Retina (tissue), 1 donor: ENCODE data around the gene ABCE1.
A peak's percentile ranks its signal among the peaks of the same experiment; 100 is the strongest.
"Not testable (repeated sequence)": the region's sequence is repeated elsewhere in the genome, so short reads cannot be mapped to it uniquely, and the experiment has no call there.

Experiments
- DNase-seq: peaks from one replicate; pipeline ENCODE4 v3.0.0-alpha.2; 2016

ABCE1 gene

DNA sequence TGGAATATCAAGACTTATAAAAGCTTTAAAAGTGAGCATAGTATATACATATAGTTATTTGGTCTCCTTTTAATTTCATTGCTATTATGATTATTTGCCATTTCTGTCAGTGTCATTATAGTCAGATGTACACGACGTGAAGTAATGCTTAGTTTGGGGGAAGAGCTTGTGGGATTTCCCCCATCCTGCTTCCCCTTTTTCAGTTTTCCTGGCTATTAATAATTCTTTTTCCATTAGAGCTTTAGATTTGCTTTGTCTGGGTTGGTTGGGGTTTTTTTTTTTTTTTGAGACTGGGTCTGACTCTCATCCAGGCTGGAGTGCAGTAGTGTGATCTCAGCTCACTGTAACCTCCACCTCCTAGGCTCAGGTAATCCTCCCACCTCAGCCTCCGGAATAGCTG is 5.4 kb downstream of the ABCE1 start:
- no peak for DNase-seq

DNA sequence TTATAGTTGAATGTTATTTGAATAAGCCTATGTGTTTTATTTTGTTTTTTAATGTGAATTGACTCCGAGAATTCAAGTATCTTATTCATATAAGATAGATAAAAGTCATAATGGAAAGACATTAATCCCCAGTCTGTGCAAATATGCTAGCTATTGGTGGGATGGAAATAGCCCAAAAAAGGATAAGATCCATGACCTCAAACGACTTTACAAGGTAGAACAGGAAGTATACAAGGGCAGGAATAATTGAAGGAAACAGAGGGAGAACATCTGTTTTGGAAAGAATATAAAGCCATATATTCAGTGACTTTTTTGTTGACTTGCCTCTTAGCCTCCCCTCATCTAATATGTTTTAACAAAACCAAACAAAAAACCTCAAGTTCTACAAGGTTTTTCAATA is 9.0 kb downstream of the ABCE1 start:
- DNase-seq, result no peak

DNA sequence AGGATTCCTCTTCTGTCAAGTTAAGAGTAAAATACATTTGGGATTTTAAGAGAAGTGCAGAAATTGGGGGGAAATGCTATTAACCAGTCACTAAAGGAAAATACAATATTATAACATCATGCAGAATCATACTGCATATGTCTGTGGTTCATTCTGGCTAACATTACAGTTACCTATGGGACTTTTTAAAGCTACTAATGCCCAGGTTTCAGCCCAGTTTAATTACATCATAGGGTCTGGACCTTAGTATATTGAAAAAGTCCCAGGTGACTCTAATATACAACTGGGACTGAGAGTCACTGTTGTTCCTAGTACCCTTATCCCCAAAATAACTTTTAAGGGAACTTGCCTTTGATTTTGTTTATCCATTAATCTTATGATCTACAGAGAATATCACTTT is 10.0 kb downstream of the ABCE1 start:
- DNase-seq, result no peak

DNA sequence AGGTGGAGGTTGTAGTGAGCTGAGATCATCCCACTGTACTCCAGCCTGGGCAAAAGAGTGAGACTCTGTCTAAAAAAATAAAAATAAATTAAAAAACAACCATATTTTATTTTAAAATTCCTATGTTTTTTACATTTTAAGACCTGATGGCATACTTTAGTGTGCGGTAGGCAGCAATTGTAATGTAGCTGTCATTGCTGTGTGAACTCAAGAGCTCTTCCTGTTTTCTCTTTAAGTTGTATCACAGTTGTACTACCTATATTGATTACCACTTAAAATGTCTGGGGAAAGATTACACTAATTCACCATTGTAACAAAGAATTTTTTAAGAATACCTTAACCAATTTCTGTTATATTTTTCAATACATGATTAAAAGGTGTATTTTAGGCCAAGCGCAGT is 27.3 kb downstream of the ABCE1 start:
- DNase-seq, result no peak

DNA sequence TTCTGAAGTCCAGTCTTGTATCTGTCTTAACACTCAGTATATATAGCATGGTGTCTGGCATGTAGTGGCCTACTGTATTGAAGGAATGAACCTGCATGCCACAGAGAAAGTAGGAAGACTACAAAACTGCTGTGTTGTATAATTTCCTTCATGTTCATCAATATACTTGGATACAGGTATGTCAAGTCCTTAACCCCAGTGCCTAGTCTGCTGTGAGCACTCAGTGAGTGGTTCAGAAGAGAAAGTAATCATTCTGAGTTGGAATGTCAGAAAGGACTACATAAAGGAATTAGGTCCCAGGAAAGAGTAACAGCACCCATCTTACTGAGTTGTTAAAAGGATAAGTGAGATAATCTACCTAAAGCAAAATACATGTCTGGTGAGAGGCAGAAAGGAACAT is 32.0 kb downstream of the ABCE1 start:
- DNase-seq, result no peak

DNA sequence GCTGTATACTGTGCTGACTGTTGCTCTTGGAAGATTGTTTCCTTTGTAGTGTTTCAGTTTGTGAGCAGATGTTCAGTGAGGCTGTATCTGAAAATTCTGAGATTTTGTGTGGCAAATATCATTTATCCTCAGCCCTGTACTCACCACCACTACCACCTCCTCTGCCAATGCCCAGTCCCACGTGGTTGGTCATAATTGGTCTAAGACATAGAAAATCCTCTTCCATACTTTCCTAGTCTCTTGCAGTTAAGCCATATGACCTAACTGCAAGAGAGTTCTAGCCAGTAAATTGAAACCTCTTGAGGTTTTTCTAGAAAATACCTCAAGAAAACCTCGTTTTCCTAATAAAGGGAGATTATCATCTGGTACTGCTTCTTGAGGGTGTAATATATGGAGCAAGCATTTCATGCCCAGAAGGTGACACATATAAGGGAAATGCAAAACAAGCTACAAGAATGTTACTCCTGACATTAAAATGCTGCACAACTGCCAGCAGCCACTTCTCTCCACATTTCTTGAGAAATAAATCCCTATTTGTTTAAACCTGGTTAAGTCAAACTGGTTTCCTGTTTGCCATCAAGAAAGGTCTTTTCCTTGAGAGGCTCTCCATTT is 32.8 kb downstream of the ABCE1 start:
- DNase-seq, result no peak

DNA sequence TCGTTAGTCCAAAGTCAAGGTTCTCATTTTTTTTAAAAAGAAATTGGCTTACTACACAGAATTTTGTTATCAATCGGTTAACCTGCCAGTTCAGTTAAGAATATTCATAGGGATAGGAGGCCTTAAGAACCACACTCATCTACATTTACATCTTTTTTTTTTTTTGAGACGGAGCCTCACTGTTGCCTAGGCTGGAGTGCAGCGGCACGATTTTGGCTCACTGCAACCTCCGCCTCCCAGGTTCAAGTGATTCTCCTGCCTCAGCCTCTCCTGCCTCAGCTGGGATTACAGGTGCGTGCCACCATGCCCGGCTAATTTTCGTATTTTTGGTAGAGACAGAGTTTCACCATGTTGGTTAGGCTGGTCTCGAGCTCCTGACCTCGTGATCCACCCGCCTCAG is 33.7 kb downstream of the ABCE1 start:
- DNase-seq, result no peak

DNA sequence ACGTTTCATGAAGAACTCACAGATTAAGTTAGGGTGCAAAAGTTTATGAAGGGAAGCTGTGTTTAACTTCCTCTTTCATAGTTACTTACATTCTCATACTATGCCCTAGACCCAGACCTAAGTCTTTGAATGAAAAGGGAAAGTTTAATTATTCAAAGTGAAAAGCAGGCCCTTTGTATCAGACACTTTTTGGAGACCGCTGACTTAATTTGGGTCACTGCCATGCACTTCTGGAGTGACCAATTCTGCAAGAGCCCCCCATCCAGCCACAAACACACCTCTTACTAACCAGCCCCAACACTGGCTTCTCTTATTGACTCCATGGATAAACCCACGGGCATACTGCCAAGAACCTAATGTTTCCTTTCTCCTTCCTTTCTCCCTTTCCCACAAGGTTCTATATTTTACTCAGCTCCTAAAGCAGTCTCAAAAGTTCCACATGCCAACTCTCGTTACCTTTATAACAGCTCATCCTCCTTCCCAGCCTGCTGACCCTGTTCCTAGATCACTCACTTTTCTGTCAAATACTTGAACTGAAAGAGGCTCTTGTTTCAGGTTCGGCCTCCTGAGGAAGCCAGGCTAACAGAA is 34.5 kb downstream of the ABCE1 start:
- DNase-seq, result no peak

DNA sequence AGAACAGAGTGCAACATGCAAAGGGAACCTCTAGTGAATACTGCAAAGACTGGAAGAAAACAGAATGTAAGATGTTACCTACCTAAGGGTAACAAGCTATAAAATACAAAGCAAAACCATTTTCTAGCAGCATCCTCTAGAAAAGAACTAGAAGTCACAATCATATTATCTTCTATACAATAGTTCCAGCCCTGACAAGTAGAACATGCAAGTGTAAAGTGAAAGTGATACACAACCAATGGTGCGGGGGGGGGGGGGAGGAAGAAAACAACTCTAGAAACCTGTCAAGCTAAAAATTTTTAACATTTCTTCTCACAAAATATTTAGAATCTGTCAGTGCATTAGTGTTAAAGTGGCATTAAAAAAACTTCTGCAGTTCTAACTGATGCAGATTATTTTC is 38.1 kb downstream of the ABCE1 start:
- DNase-seq, result not testable (repeated sequence)

DNA sequence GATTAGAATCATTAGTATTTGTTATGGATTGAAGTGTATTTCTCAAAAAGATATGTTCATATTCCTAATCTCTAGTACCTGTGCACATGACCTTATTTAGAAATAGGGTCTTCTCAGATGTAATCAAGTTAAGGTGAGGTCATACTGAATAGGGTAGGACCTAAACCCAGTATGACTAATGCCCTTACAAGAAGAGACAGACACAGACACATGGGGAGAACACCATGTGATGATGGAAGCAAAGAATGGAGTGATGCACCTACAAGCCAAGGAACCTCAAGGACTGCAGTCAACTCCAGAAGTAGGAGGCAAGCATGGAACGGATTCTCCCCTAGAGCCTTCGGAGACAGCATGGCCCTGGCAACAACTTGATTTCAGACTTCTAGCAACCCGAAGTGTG is 50.9 kb downstream of the ABCE1 start:
- no peak for DNase-seq

DNA sequence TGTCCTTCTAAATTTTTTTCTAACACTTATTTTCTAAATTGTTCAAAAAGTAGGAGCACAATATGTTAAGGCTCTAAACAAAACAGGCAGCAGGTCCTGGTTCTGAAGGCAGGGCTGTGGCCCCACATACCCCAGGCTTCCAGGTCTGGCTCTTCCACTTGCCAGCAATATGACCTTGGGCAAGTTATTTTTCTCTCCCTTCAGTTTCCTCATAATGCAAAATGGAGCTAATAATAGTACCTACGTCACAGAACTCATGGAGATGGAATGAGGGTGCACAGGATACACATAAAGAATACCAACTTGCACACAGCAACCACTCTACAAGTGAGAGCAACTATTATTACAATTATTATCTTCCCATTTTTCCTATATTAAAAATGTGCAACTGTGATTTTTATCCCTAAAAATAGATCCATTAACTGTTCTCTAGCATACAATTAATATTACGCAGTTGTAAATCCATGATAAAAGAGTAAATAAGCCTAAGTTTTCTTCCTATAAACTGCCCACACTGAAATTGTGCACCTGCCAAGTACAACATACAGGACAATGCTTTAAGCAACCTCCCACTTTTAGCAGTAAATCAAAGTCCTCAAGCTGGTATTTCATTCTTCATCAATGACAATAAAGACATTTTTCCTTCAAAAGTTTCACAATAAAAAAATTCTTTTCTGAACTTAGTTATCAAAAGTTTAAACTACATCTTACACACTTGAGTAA is 55.2 kb downstream of the ABCE1 start:
- DNase-seq, result no peak

DNA sequence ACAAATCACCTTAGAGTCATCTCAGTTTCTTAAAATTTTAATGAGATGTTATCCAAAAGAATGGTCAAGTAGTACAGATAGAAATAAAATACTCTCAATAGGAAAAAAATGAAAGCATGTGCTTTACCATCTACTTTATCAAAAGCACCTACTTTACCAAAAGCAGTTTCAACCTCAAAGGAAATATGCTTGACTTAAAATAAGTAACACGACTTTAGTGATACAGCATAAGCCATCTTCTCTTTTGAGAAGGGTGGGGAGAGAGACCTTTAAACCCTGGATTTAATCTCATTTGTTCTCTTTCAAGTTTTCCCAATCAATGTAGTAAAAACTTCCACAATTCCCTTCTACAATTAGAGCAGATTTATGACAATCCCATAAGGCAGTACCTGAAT is 55.8 kb downstream of the ABCE1 start:
- DNase-seq, result no peak

DNA sequence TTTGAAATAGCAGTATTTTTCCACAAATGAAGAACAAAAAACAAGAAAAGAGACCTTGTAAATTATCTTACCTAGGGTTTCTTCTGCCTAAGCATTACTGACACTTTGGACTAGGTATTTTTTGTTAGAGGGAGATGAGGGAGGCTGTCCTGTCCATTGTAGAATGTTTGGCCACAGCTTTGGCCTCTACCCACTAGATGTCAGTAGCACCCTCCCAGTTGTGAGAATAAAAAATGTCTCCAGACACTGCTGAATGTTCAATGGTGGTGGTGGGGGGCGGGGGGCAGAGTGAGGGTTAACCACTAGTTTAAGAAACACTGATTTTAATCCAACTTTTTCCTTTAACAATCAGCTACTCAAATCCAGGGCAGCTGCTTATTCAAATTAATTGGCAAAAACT is 56.5 kb downstream of the ABCE1 start:
- no peak for DNase-seq

DNA sequence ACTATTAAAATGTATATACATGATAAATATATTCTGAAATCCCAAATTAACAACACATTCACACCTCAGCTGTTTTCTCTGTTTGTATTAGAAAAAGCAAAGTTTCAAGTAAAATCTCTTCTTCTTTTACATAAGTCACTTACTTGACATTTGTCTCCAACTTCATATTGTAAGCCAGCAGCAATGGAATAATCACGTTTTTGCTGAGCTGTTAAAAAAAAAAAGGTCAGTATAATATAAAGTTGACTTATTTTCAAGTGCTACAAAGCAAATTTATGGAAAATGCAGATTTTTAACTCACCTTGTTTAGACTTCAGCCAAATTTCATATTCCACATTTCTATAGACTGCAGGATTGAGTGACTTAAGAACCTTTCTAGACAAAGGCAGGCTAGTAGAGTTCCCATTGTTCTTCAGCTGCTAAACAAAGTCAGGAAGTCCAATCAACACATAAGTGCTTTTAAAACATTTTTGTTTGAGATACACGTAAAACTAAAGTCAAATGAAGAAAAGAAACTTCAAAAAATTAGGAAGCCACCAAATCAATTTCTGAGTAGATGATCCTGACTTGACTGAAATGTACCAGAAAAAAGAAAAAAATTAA is 57.3 kb downstream of the ABCE1 start:
- DNase-seq, result no peak

DNA sequence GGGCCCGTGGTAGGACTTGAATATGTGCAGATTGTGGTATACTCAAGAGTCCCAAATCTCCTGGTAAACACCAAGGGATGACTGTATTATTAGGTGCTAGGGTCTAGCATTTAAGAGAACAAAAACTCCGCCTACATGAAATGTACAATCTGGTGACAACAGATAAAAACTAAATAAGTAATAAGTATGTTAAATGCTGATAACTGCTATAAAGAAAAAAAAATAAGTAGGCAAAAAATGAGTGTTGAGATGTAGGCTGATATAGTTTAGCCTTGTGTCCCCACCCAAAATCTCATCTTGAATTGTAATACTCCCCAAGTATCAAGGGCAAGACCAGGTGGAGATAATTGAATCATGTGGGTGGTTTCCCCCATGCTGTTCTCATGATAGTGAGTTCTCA is 58.9 kb downstream of the ABCE1 start:
- DNase-seq, result no peak

DNA sequence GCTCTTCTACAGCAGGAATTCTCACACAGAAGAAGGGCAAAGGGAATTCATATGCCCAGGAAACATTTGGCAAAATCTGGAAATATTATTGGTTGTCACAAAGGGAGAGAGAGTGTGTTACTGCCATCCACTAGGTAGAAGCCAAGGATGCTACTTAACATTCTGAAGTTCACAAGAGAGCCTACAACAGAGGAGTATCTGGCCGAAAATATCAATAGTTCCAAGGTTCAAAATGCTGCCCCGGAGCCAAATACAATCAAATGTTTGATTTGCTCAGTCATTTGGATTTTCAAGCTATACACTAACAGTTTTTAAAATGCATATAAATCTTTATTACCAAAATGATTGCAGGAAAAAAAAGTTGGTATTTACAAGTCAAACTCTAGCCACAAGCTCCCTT is 63.4 kb downstream of the ABCE1 start:
- no peak for DNase-seq

DNA sequence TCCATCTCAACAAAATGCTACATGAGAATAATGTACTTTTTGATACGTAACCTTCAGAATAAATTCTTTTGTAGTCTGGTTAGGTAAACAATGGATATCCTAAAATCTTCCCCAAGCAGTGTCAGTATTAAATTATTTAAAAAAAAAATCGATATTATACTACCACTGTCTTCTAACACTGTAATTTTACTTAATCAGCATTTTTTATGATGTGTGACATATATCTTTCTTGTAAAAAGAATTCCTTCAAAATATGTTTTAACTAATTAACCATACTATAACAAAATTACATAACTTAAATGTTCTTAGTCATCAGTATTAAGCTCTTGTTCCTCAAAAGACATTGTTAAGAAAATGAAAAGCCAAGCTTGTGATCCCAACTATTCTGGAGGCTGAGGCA is 69.8 kb downstream of the ABCE1 start:
- DNase-seq, result no peak

DNA sequence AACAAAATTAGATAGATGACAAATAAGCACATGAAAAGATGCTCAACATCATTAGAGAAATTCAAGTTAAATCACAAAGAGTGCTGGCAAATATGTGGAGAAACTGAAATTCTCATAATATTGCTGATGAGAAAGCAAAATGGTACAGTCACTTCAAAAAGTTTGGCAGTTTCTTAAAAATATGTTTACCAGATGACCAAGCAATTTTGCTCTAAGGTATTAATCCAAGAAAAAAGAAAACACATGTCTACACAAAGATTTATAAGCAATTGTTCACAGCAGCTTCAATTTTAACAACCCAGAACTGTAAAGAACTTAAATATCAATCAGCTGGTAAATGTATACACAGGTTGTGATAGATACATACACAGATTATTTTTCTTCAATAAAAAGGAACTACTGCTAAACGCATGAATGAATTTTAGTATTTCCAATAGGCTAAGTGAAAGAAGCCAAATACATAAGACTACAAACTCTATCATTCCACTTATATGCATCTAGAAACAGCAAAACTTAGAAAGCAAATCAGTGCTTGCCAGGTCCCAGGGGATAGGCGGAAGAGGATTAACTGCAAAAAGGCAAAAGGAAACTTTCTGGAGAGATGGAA is 70.6 kb downstream of the ABCE1 start:
- DNase-seq, result no peak

DNA sequence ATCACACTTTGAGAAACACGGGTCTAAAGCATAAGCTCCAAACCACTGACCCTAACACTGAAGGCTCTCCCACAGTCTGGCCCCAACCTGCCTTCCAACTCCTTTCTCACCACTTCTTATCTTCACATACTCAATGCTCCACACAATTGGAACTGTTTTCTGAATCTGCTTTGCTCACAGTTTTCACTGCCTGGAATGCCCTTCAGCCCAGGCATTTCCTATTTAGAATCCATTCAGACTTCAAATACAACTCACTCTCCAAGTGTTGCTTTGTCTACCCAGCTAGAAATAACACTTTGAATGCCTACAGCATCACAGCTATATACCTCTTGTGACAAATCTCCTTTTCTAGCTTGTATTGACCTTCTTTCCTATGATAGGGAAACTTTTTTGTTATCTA is 72.1 kb downstream of the ABCE1 start:
- no peak for DNase-seq

DNA sequence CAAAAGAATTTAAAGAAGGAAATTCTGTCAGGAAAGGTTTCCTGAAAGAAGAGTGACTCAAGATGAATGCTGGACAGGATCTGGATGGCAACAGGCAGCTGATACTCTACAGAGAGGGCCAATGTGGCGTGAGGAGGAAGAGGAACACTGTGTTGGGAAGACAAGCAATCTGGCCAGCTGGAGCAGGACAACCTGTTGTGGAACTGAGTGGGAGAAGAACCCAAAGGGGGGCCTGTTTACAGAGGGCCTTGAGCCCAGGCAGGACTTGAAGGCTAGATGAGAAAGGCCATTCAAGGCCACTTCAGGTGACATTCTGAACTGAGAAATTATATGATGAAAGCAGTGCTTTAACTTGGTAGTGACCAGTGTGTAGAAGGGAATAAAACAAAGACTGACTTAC is 73.8 kb downstream of the ABCE1 start:
- no peak for DNase-seq

DNA sequence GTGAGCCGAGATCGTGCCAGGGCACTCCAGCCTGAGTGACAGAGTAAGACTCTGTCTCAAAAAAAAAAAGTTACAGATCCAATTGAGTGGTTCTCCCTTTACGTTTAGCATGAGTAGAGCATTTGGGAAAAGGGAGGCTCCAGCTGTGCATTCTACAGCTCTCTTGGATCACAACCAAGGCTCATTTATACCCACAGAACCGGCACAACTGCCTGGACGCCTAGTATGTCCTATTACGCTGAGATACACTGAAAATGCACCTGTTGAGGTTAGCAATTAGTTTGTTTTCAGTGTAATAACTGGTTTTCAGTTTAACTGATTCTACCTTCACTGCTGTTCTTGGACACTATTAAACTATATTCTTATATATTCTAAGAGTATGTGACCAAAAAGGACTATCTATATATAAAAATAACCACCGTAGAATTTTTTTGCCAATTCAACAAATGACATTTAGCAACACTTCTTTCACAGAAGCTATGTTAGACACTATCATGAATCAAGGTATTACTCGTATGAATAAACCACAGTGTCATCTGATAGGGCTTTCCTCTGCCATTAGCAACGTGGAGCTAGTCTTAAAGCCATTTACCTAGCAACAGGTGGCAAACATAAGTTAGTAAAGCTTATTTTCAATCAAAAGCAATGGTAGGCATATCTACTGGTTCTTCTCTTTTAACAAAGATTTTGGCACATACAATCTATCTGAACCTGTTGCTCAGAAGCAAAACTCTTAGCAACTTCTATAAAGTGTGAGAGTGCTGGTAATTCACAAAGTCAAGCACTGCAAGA is 78.7 kb downstream of the ABCE1 start:
- DNase-seq, result no peak

DNA sequence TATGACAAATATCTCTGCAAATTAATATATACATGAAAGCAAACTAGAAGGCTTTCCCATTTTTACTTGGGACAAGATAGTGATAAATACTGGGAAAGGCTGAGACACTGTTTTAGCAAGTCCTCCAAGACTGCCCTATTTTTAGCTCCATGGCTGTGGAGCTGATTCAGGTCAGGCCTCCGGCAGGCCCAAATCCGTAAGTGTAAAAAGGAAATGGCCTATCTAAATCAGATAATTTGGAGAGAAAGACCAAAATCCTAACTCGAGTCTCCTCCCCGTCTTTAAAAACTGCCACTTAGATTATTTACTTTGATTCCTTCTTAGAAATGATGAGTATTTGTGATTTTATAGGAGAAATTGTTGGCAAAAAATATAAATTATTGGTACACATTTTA is 79.4 kb downstream of the ABCE1 start:
- DNase-seq, result no peak

DNA sequence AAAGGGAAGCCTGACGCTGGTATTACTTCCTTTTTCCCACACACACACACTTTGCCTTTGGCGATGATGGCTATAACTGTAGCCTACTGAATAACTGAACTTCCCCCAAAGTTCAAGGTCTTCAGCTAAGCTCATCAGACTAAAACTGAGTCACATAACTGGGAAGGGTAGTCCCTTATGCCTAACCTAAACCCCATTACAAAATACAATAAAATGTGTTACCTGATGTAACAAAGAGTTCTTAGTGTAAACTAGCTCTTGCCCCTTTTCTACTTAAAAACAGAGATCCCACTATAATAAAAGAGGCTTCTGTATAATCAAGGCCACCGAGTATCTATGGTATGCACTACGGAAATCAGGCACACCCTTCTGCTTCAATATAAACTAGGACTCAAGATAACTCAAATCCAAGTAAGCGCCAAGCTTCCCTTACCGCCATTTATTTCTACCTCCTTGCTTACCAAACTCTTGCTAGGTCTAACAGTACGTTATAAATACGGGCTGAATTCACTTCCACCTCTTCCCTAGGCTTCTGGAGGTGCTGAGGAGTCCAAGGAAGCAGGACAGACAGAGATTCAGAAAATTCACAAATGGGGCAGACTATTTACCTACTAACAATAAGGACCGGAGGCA is 79.9 kb downstream of the ABCE1 start:
- peak; percentile 13 for DNase-seq
